Common myeloid progenitor, CD34-positive (primary cell): ENCODE results near the gene DNAAF6.

Experiments
- CTCF ChIA-PET: fragments of 350-600 bp; sonication (Branson Sonifier 250); formaldehyde crosslinking; loops from one replicate; lab custom pipeline; 2021; ENCODE audit warnings: antibody characterized with exemption; lab: Charles Lee
- POLR2A ChIA-PET: fragments of 350-600 bp; sonication (Branson Sonifier 250); formaldehyde crosslinking; loops from one replicate; lab custom pipeline; 2021; ENCODE audit warnings: antibody characterized with exemption; lab: Charles Lee
- DNase-seq, 3 donors: peaks; one replicate each; pipeline versions ENCODE4 v3.0.0 to v3.0.0-alpha.2; 2013
- H3K27ac ChIP-seq, 2 experiments: 1 replicate in 1 of 2; 2 replicates in 1 of 2; pipeline ENCODE4 v1.7.0; 2013; ENCODE audit warnings: inconsistent platforms in 2 of 2, low read length in 2 of 2, mild to moderate bottlenecking in 2 of 2, low read depth in 1 of 2, moderate library complexity in 1 of 2; ENCODE audit not compliant: severe bottlenecking in 2 of 2, insufficient read depth in 1 of 2, poor library complexity in 1 of 2
- H3K27me3 ChIP-seq, 5 experiments: replicated peaks in 2 of 5; 1 replicate in 3 of 5; 2 replicates in 2 of 5; pipeline versions ENCODE4 v1.6.1 to v1.7.0; 2013; ENCODE audit warnings: low read length in 4 of 5, mild to moderate bottlenecking in 2 of 5, moderate library complexity in 2 of 5, inconsistent platforms in 1 of 5; ENCODE audit not compliant: insufficient read depth in 5 of 5, control insufficient read depth in 4 of 5
- H3K36me3 ChIP-seq, 4 experiments: 1 replicate in 2 of 4; 2 replicates in 2 of 4; pipeline versions ENCODE4 v1.6.1 to v1.7.0; 2013; ENCODE audit warnings: low read length in 3 of 4, control low read depth in 1 of 4, mild to moderate bottlenecking in 1 of 4; ENCODE audit not compliant: control insufficient read depth in 4 of 4, insufficient read depth in 4 of 4
- H3K4me1 ChIP-seq, 4 experiments: 1 replicate in 3 of 4; 2 replicates in 1 of 4; pipeline versions ENCODE4 v1.6.1 to v1.7.1; 2013; ENCODE audit warnings: low read length in 3 of 4, mild to moderate bottlenecking in 3 of 4, control low read depth in 1 of 4, inconsistent platforms in 1 of 4, moderate library complexity in 1 of 4; ENCODE audit not compliant: control insufficient read depth in 4 of 4, insufficient read depth in 4 of 4; ENCODE audit errors: control extremely low read depth in 1 of 4
- H3K4me3 ChIP-seq, 7 experiments: 1 replicate in 4 of 7; 2 replicates in 3 of 7; pipeline versions ENCODE4 v1.5.1 to v1.7.0; 2013; ENCODE audit warnings: mild to moderate bottlenecking in 7 of 7, low read length in 6 of 7, moderate library complexity in 6 of 7, inconsistent platforms in 2 of 7, low read depth in 2 of 7, control low read depth in 1 of 7; ENCODE audit not compliant: insufficient read depth in 4 of 7, control insufficient read depth in 1 of 7; ENCODE audit errors: extremely low read depth in 1 of 7
- H3K9me3 ChIP-seq, 5 experiments: 1 replicate in 4 of 5; 2 replicates in 1 of 5; pipeline versions ENCODE4 v1.6.1 to v1.7.1; 2013; ENCODE audit warnings: low read length in 4 of 5, mild to moderate bottlenecking in 2 of 5, inconsistent platforms in 1 of 5, low read depth in 1 of 5, moderate library complexity in 1 of 5; ENCODE audit not compliant: control insufficient read depth in 4 of 5, insufficient read depth in 2 of 5; ENCODE audit errors: control extremely low read depth in 1 of 5
- WGBS: methylation state at CpG from one replicate; pipeline ENCODE4 v1.1.5; 2013; ENCODE audit not compliant: insufficient coverage; 5-methylcytosine and 5-hydroxymethylcytosine counted together

Gene DNAAF6

DNA sequence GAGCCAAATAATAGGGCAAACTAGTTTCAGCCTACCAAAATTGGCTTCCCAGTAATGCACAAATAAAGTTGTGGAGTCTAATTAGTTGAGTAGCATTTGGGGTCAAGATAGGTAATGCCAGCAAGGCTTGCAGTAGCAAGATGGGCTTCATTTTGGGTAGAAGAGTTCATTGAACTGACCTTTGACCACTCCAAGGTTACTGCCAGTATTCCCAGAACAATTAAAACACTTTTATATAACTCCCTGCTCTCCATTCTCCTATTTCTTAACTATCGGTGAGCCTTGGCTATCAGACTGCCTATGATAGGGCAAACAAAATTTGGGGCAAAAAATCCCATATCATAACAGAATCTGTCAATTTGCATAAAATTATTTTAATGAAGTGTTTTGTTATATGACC, 7.1 kb downstream of the DNAAF6 start:
- no peak for DNase-seq
- H3K4me1 ChIP-seq, result no peaks in the 10 kb centered on the region
- H3K36me3 ChIP-seq, result no peaks in the 10 kb centered on the region
- no peaks in the 10 kb centered on the region for H3K9me3 ChIP-seq
- no CpG with 5 or more reads among the region's 1 CpG for WGBS
- peaks cover 0 to 2% (median 0%) of the 10 kb centered on the region in 5 experiments for H3K27me3 ChIP-seq
- CTCF ChIA-PET, result no interaction called here
- H3K27ac ChIP-seq, result no peak overlapping the region
- POLR2A ChIA-PET, result interaction anchor here (0.6 kb wide), 1 partner anchor 69 kb away, joined by 5 read pairs; no protein-coding TSS in a partner anchor
- H3K4me3 ChIP-seq, result no peak overlapping the region

DNA sequence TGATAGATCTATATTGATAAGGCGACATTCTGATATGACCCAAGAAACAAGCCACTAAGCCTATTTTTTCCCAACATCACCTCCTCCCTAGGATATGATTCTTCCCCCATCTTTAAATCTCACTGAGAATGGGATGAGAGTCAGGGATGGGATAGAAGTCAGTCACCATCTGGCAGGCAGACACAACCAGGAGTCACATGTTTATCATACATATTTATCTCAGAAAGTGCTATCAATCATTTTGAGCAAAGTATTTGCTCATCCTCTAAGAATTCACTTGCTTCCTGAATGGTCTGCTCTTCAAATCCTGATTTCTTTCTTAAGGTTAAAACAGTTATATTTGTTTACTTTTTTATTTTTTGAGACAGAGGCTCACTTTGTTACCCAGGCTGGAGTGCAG, 20.3 kb downstream of the DNAAF6 start:
- WGBS, result no CpG with 5 or more reads among the region's 1 CpG
- Histone ChIP-seq H3K4me3 (no peak overlapping the region), H3K27ac (no peak overlapping the region), H3K27me3 (no peaks in the 10 kb centered on the region), H3K9me3 (no peaks in the 10 kb centered on the region), H3K4me1 (no peaks in the 10 kb centered on the region), H3K36me3 (no peaks in the 10 kb centered on the region)
- POLR2A ChIA-PET, result no interaction called here
- DNase-seq, result no peak
- CTCF ChIA-PET, result no interaction called here

DNA sequence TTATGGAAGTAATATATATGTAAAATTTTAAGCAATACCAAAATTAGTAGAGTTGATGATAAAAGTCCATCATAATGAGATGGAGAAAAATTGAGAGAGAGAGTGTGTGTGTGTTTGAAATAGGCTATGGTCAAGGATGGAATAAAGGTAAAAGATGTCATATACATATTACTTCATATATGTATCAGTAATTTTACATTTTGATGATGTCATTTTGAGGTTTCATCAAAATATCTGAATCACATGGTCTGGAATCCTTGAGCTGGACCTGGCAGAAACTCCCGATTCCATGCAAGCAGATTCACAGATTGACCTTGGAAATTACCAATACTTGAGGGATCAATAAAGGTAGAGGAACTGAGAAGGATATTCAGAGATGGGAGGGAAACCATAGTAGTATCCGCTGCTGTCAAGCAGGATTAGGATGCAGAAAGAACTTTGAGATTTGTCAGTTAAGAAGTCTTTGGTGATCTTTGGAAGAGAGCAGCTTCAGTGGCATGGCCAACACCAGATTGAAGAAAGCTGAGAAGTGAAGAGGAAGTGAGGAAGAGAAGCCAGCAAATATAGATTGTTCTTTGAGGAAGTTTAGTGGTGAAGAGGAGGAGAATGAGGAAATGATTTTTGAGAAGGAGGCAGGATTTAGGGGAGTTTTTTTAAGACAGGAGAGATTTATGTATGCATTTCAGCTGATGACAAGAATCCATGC, 21.5 kb downstream of the DNAAF6 start:
- Histone ChIP-seq H3K27me3 (no peaks in the 10 kb centered on the region), H3K4me1 (no peaks in the 10 kb centered on the region), H3K9me3 (no peaks in the 10 kb centered on the region), H3K36me3 (no peaks in the 10 kb centered on the region), H3K4me3 (no peak overlapping the region), H3K27ac (no peak overlapping the region)
- ChIA-PET CTCF (no interaction called here), POLR2A (interaction anchor here (0.7 kb wide), 1 partner anchor 39 kb away, joined by 3 read pairs; no protein-coding TSS in a partner anchor)
- 64% methylated on average over 2 of the region's 2 CpGs for WGBS
- peak in 1 of 3 donors; percentile 2 for DNase-seq

DNA sequence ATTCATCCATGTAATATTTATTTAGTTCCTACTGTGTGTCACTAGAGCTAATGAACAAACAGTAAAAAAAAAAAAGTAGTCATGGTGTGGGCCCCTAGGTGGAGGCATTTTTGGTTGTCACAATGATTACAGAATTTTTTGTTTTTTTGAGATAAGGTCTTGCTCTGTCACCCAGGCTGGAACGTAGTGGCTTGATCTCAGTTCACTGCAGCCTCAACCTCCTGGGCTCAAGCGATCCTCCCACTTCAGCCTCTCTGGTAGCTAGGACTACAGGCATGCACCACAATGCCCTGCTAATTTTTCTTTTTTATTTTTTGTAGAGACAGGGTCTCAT, 22.0 kb downstream of the DNAAF6 start:
- WGBS, result 81% methylated on average over 2 of the region's 2 CpGs
- Histone ChIP-seq H3K9me3 (no peaks in the 10 kb centered on the region), H3K27ac (no peak overlapping the region), H3K27me3 (no peaks in the 10 kb centered on the region), H3K4me3 (no peak overlapping the region), H3K4me1 (no peaks in the 10 kb centered on the region), H3K36me3 (no peaks in the 10 kb centered on the region)
- ChIA-PET POLR2A (interaction anchor here (0.7 kb wide), 1 partner anchor 39 kb away, joined by 3 read pairs; no protein-coding TSS in a partner anchor), CTCF (no interaction called here)
- no peak for DNase-seq

DNA sequence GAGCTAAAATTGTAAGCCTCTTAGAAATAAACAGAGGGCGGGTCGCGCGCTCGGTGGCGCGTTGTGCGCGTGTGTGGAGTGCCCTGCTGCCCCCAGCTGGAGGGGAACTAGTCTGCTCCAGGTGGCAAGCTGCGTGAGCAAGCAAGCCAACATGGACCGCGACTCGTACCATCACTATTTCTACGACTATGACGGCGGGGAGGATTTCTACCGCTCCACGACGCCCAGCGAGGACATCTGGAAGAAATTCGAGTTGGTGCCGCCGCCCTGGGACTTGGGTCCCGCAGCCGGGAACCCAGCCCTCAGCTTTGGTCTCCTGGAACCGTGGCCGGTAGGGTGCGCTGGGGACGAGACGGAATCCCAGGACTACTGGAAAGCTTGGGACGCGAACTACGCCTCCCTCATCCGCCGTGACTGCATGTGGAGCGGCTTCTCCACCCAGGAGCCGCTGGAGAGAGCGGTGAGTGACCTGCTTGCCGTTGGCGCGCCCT, 66.1 kb downstream of the DNAAF6 start:
- 38% methylated on average over 40 of the region's 41 CpGs for WGBS
- H3K36me3 ChIP-seq, result no peaks in the 10 kb centered on the region
- H3K4me3 ChIP-seq, result peak overlapping the region in 2 of 7 experiments; percentile 19 to 26
- peaks cover 0 to 20% (median 13%) of the 10 kb centered on the region in 5 experiments for H3K27me3 ChIP-seq
- CTCF ChIA-PET, result no interaction called here
- peak in 2 of 3 donors; percentile 37 to 49 for DNase-seq
- peaks cover 0 to 5% (median 0%) of the 10 kb centered on the region in 5 experiments for H3K9me3 ChIP-seq
- peaks cover 0 to 3% (median 0%) of the 10 kb centered on the region in 4 experiments for H3K4me1 ChIP-seq
- POLR2A ChIA-PET, result no interaction called here
- H3K27ac ChIP-seq, result no peak overlapping the region

DNA sequence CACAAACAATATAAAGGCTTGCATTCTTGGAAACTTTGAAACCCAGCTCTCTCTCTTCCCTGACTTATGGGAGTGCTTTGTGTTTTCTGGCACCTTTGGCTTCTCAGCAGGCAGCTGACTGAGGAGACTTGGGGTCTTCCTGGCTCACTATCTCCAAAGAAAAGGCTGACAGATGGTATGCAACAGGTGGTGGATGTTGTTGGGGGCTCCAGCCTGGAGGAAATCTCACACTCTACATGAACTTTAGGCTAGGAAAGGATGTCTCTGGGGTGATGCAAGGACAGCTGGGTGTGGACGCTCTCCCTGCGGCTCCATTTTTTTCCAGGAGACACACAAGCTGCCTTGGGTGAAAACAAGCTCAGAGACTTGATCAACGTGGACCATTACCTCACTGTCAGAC, 67.4 kb downstream of the DNAAF6 start:
- H3K27ac ChIP-seq, result no peak overlapping the region
- peaks cover 0 to 5% (median 0%) of the 10 kb centered on the region in 5 experiments for H3K9me3 ChIP-seq
- DNase-seq, result no peak
- CTCF ChIA-PET, result interaction anchor here (0.6 kb wide), 1 partner anchor 9 kb away, joined by 3 read pairs; no protein-coding TSS in a partner anchor
- WGBS, result no CpG with 5 or more reads among the region's 3 CpGs
- peaks cover 0 to 20% (median 13%) of the 10 kb centered on the region in 5 experiments for H3K27me3 ChIP-seq
- POLR2A ChIA-PET, result no interaction called here
- no peaks in the 10 kb centered on the region for H3K36me3 ChIP-seq
- H3K4me1 ChIP-seq, result peaks cover 0 to 3% (median 0%) of the 10 kb centered on the region in 4 experiments
- H3K4me3 ChIP-seq, result no peak overlapping the region

DNA sequence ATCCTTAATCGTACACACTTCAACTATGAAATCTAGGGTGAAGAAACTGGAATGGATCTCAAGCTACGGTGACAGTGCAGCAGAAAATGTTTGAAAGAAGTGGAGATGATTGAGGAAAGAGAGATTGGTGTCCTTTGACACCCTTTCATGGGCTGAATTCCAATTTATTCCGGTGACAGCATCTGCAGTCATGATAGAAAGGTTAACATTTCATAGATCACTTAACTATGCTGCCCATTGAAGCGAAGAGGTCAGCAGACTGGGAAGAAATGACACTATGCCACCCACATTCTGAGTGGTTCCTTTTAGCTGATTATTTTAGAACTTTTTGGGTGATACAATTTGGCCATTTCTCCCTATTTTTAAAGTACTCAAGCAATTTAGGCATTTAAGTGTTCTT, 82.3 kb downstream of the DNAAF6 start:
- Histone ChIP-seq H3K27me3 (peaks cover 0 to 5% (median 0%) of the 10 kb centered on the region in 5 experiments), H3K9me3 (no peaks in the 10 kb centered on the region), H3K36me3 (no peaks in the 10 kb centered on the region), H3K4me3 (no peak overlapping the region), H3K27ac (no peak overlapping the region), H3K4me1 (no peaks in the 10 kb centered on the region)
- no peak for DNase-seq
- ChIA-PET CTCF (no interaction called here), POLR2A (no interaction called here)
- no CpG with 5 or more reads among the region's 4 CpGs for WGBS
